Kidney (tissue), 14 donors: ENCODE measurements around the gene KCNQ1. TPM values are rescaled to one million over a fixed set of nuclear protein-coding genes. Genes with fewer than 3 reads are reported as not detected.
A peak's percentile ranks its signal among the peaks of the same experiment; 100 is the strongest.

Experiments
- DNase-seq, 5 donors: peaks; one replicate each; pipeline ENCODE4 v3.0.0-alpha.2; 2013 to 2020
- FAIRE-seq: peaks from 2 replicates; lab custom pipeline; 2012; peaks lifted over from hg19 to GRCh38; lab: Jason Lieb, UNC
- H3K27ac ChIP-seq, 2 donors: one replicate each; pipeline ENCODE4 v1.7.0; 2013; ENCODE audit warnings: low read depth in 2 of 2, low read length in 2 of 2, inconsistent platforms in 1 of 2
- H3K27me3 ChIP-seq: one replicate; pipeline ENCODE4 v1.7.1; 2013; ENCODE audit warnings: low read length, inconsistent platforms; ENCODE audit not compliant: control insufficient read depth, insufficient read depth
- H3K36me3 ChIP-seq, 3 donors: one replicate each; pipeline versions ENCODE4 v1.7.0 to v1.7.1; 2013; ENCODE audit warnings: low read length in 3 of 3, control low read depth in 1 of 3, inconsistent platforms in 1 of 3; ENCODE audit not compliant: insufficient read depth in 3 of 3, control insufficient read depth in 2 of 3
- H3K4me1 ChIP-seq, 3 donors: one replicate each; pipeline versions ENCODE4 v1.7.0 to v1.7.1; 2013; ENCODE audit warnings: low read length in 3 of 3, inconsistent platforms in 1 of 3, low read depth in 1 of 3; ENCODE audit not compliant: control insufficient read depth in 2 of 3, insufficient read depth in 2 of 3
- H3K4me3 ChIP-seq, 3 donors: one replicate each; pipeline versions ENCODE4 v1.7.0 to v1.8.1; 2013; ENCODE audit warnings: low read length in 3 of 3, control low read depth in 1 of 3, inconsistent platforms in 1 of 3
- H3K9ac ChIP-seq, 3 donors: one replicate each; pipeline versions ENCODE4 v1.7.0 to v1.7.1; 2013; ENCODE audit warnings: low read length in 3 of 3, control low read depth in 1 of 3, inconsistent platforms in 1 of 3
- H3K9me3 ChIP-seq, 3 donors: one replicate each; pipeline versions ENCODE4 v1.7.0 to v1.7.1; 2013; ENCODE audit warnings: low read length in 3 of 3, control low read depth in 1 of 3, inconsistent platforms in 1 of 3; ENCODE audit not compliant: control insufficient read depth in 2 of 3, insufficient read depth in 1 of 3
- intact Hi-C: fragments of 100-400 bp; cut with DNase I; formaldehyde crosslinking; loops from one replicate; pipeline ENCODE4 v1.11.1; 2022
- polyA plus RNA-seq: library from polyadenylated mRNA; stranded (reverse); fragments of 350-450 nt; fragmentation: Illumina TruSeq; extraction: RNeasy Lipid Tissue Mini Kit (QIAGEN cat#74804); gene quantifications from one replicate; pipeline ENCODE4 v1.2.3, GENCODE V29; 2014; ENCODE audit warnings: low read depth, low replicate concordance; ENCODE audit not compliant: insufficient read depth
- total RNA-seq: library from RNA; stranded (reverse); fragmentation: NEBNext Ultra II Directional; extraction: Animal tissue kit (Norgen Biotek cat#: 25700); gene quantifications from one replicate; pipeline ENCODE4 v1.2.1, GENCODE V29; 2021
- TF ChIP-seq, protein P1 (sequence below): IDR thresholded peaks from 3 replicates; pipeline ENCODE4 v1.5.1; 2012; ENCODE audit warnings: mild to moderate bottlenecking, moderate library complexity, borderline replicate concordance; ENCODE audit not compliant: insufficient read depth; ENCODE audit errors: extremely low read depth
- donor health status: control.
- donor health status: control.
- donor health status: control.
- donor health status: control.
- donor health status: control.
- donor health status: DM: yes; HTN: yes; CAD: no.
- donor health status: Normal renal cell carcinoma (clear cell type).

The KCNQ1 gene
- total and polyA plus RNA-seq, 2 donors from 2014 or later, result 45.5 to 49.4 TPM

DNA sequence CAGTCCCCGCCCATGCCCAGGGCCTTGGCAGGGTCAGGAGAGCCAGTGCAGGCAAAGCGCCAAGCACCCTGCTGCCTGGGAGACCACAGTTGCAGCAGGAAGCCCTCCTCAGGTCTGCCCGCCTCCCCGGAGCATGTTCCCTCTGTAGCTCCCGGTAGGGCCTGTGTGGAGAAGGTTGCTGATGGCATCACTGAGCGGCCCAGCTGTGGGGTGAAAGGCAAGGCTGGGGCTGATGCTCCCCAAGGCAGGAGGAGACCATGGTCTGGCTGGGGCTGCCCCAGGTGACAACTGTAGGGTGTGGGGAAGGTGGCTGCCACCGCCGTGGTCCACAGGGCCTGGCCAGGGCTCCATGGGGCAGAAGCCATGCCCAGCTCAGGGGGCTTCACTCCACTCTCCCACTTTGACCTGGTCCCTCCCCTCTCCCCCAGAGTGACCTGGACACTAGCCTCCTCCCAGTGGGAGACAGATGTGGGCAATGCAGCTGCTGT lies 387.8 kb downstream of the KCNQ1 start:
- Histone ChIP-seq H3K27ac (no peak overlapping the region), H3K4me3 (no peak overlapping the region), H3K27me3 (no peaks in the 10 kb centered on the region), H3K9me3 (peaks cover 0 to 12% (median 0%) of the 10 kb centered on the region in 3 donors), H3K36me3 (no peaks in the 10 kb centered on the region), H3K9ac (no peak overlapping the region), H3K4me1 (peaks cover 0 to 6% (median 0%) of the 10 kb centered on the region in 3 donors)
- TF ChIP-seq, protein P1, sequence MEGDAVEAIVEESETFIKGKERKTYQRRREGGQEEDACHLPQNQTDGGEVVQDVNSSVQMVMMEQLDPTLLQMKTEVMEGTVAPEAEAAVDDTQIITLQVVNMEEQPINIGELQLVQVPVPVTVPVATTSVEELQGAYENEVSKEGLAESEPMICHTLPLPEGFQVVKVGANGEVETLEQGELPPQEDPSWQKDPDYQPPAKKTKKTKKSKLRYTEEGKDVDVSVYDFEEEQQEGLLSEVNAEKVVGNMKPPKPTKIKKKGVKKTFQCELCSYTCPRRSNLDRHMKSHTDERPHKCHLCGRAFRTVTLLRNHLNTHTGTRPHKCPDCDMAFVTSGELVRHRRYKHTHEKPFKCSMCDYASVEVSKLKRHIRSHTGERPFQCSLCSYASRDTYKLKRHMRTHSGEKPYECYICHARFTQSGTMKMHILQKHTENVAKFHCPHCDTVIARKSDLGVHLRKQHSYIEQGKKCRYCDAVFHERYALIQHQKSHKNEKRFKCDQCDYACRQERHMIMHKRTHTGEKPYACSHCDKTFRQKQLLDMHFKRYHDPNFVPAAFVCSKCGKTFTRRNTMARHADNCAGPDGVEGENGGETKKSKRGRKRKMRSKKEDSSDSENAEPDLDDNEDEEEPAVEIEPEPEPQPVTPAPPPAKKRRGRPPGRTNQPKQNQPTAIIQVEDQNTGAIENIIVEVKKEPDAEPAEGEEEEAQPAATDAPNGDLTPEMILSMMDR, result no peak
- FAIRE-seq (no peak), DNase-seq (peak in 1 of 5 donors; percentile 58)
- intact Hi-C loops, result no loop called here

DNA sequence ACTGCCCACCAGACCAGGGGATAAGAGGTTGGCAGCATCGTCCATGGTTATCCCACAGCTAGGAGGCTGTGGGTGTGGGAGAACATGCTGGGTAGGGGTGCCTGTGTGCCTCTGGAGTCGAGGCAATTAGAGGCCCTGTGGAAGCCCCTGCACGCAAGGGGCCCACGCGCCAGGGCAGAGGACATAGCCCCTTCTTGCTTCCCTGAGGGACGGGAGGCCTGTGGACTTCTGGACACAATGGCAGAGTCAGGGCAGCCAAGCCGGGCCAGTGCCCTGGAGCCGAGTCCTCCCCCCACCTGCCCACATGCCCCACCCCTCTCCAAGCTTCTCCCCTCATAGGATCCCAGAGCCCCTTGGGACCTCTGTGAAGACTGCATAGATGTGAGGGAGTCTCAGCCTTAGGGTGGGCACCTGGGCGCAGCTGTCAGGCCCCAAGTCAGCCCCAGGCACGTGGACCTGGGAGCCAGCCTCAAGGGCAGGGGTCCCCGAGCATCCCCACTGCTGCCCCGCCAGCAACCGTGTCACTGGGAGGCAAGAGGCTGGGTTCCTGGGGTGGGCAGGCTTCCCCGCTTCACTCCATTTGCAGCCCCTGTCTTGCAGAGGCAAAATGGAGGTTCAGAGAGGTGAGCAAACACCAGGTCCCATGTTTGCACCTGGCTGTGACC lies 388.4 kb downstream of the KCNQ1 start:
- H3K27ac ChIP-seq, result no peak overlapping the region
- DNase-seq (peak in 1 of 5 donors; percentile 71), FAIRE-seq (no peak)
- H3K27me3 ChIP-seq, result no peaks in the 10 kb centered on the region
- no peaks in the 10 kb centered on the region for H3K36me3 ChIP-seq
- TF ChIP-seq, protein P1, result no peak
- H3K4me1 ChIP-seq, result peaks cover 0 to 6% (median 0%) of the 10 kb centered on the region in 3 donors
- H3K9me3 ChIP-seq, result peaks cover 0 to 12% (median 0%) of the 10 kb centered on the region in 3 donors
- intact Hi-C loops, result no loop called here
- H3K9ac ChIP-seq, result no peak overlapping the region
- no peak overlapping the region for H3K4me3 ChIP-seq

DNA sequence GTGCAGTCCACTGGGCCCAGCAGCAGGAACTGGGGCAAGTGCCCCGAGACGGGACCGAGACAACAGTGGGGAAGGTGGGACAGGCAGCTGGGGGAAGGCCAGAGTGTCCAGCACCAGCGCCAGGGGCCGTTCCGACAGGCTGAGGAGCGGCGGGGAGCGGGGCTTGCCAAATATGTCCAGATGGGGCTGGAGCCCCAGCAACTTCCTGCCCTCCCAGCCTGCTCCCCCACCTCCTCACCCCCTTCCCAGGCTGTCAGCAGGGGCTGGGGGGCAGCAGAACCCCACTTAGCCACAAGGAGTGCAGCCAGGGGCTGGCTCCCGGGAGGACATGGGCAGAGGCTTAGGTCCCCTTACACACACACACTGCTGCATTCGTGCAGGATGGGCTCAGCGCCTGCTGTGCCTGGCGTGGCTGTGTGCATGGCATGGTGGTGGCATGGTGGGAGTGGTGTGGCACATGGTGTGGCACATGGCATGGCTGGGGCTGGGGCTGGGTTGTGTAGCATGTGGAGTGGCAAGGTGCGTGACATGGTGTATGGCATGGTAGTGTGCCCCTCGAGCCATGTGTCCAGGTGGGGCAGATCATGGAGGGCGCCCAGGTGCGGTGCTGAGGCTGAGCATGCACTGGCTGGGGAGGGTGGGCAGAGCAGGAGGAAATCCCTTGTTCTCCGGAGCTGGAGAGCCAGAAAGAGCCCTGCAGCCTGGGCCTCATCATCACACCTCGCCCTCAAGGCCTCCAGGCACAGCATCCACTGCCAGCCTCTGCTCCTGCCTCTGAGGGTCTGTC lies 389.1 kb downstream of the KCNQ1 start:
- DNase-seq (peak in 1 of 5 donors; percentile 78), FAIRE-seq (no peak)
- Histone ChIP-seq H3K27me3 (no peaks in the 10 kb centered on the region), H3K9ac (no peak overlapping the region), H3K27ac (no peak overlapping the region), H3K4me1 (peaks cover 0 to 6% (median 0%) of the 10 kb centered on the region in 3 donors), H3K36me3 (no peaks in the 10 kb centered on the region), H3K9me3 (peaks cover 0 to 5% (median 0%) of the 10 kb centered on the region in 3 donors), H3K4me3 (no peak overlapping the region)
- intact Hi-C loops, result no loop called here
- TF ChIP-seq, protein P1, result no peak
